ENCODE results near the gene DGKH. TPM values are rescaled to one million over a fixed set of nuclear protein-coding genes. Genes with fewer than 3 reads are reported as not detected.
"Not testable (repeated sequence)": the region's sequence is repeated elsewhere in the genome, so short reads cannot be mapped to it uniquely, and the experiment has no call there.

The DGKH gene
- polyA plus RNA-seq, 3 donors = 5.1 to 10.1 (median 9.6) TPM

GRCh38 chr13:42113478-42113877 is 65.0 kb downstream of the DGKH start:
- no peak for DNase-seq

- DNase-seq = no peak
These were observed 65.8 kb downstream of the DGKH start for GRCh38 chr13:42114278-42114677.

GRCh38 chr13:42114912-42115311 is 66.5 kb downstream of the DGKH start:
- no peak for DNase-seq

GRCh38 chr13:42116225-42116624 is 67.8 kb downstream of the DGKH start:
- no peak for DNase-seq

- DNase-seq = no peak
These were observed 70.6 kb downstream of the DGKH start for GRCh38 chr13:42119041-42119440.

GRCh38 chr13:42119875-42120274 is 71.4 kb downstream of the DGKH start:
- DNase-seq = no peak

GRCh38 chr13:42123600-42123999 is 75.2 kb downstream of the DGKH start:
- no peak for DNase-seq

GRCh38 chr13:42125046-42125445 is 76.6 kb downstream of the DGKH start:
- DNase-seq = no peak

- DNase-seq = no peak
These were observed 78.6 kb downstream of the DGKH start for GRCh38 chr13:42127047-42127446.

- no peak for DNase-seq
These were observed 80.6 kb downstream of the DGKH start for GRCh38 chr13:42129033-42129432.

- no peak for DNase-seq
These were observed 88.1 kb downstream of the DGKH start for GRCh38 chr13:42136518-42136917.

- DNase-seq = no peak
These were observed 89.5 kb downstream of the DGKH start for GRCh38 chr13:42137856-42138537.

- DNase-seq = no peak
These were observed 92.0 kb downstream of the DGKH start for GRCh38 chr13:42140494-42140893.

- DNase-seq = not testable (repeated sequence)
These were observed 92.6 kb downstream of the DGKH start for GRCh38 chr13:42141052-42141451.

- DNase-seq = no peak
These were observed 97.9 kb downstream of the DGKH start for GRCh38 chr13:42146359-42146758.

GRCh38 chr13:42148538-42148937 is 100.1 kb downstream of the DGKH start:
- DNase-seq = no peak

- no peak for DNase-seq
These were observed 100.7 kb downstream of the DGKH start for GRCh38 chr13:42149136-42149535.

GRCh38 chr13:42151781-42152180 is 103.3 kb downstream of the DGKH start:
- DNase-seq = no peak

- DNase-seq = no peak
These were observed 104.0 kb downstream of the DGKH start for GRCh38 chr13:42152495-42152894.

GRCh38 chr13:42153199-42154113 is 105.0 kb downstream of the DGKH start:
- no peak for DNase-seq

- DNase-seq = no peak
These were observed 106.8 kb downstream of the DGKH start for GRCh38 chr13:42155251-42155650.

GRCh38 chr13:42163338-42163737 is 114.9 kb downstream of the DGKH start:
- not testable (repeated sequence) for DNase-seq

- DNase-seq = not testable (repeated sequence)
These were observed 115.5 kb downstream of the DGKH start for GRCh38 chr13:42163910-42164309.

Data from renal pelvis (tissue), 4 donors.